Muscle layer of colon (tissue), 2 donors: ENCODE results near the gene C8A.

Experiments
- H3K27ac ChIP-seq: one replicate; pipeline ENCODE4 v1.7.0; 2013; ENCODE audit warnings: low read depth, mild to moderate bottlenecking, low read length, moderate library complexity
- H3K27me3 ChIP-seq, 2 donors: one replicate each; pipeline ENCODE4 v1.7.0; 2013; ENCODE audit warnings: low read length in 2 of 2, mild to moderate bottlenecking in 2 of 2; ENCODE audit not compliant: insufficient read depth in 2 of 2, control insufficient read depth in 1 of 2
- H3K36me3 ChIP-seq: one replicate; pipeline ENCODE4 v1.7.0; 2013; ENCODE audit warnings: mild to moderate bottlenecking, low read length; ENCODE audit not compliant: insufficient read depth
- H3K4me1 ChIP-seq: one replicate; pipeline ENCODE4 v1.7.0; 2013; ENCODE audit warnings: mild to moderate bottlenecking, low read length; ENCODE audit not compliant: insufficient read depth
- H3K4me3 ChIP-seq, 2 donors: one replicate each; pipeline ENCODE4 v1.7.0; 2013; ENCODE audit warnings: low read length in 2 of 2, low read depth in 1 of 2, mild to moderate bottlenecking in 1 of 2, moderate library complexity in 1 of 2
- H3K9ac ChIP-seq: one replicate; pipeline ENCODE4 v1.7.0; 2013; ENCODE audit warnings: low read length
- H3K9me3 ChIP-seq: one replicate; pipeline ENCODE4 v1.7.0; 2013; ENCODE audit warnings: mild to moderate bottlenecking, low read length
- donor health status: abdominal sarcoma.
- donor health status: Adenocarcinoma of cecum.

C8A gene

GRCh38 chr1:56864430-56864829 is 9.8 kb downstream of the C8A start:
- no peaks in the 10 kb centered on the region for H3K27me3 ChIP-seq
- H3K27ac ChIP-seq, result no peak overlapping the region
- no peak overlapping the region for H3K4me3 ChIP-seq
- H3K4me1 ChIP-seq, result no peaks in the 10 kb centered on the region
- H3K9me3 ChIP-seq, result no peaks in the 10 kb centered on the region
- H3K9ac ChIP-seq, result no peak overlapping the region
- no peaks in the 10 kb centered on the region for H3K36me3 ChIP-seq

GRCh38 chr1:56866656-56867055 is 12.1 kb downstream of the C8A start:
- no peak overlapping the region for H3K9ac ChIP-seq
- no peaks in the 10 kb centered on the region for H3K36me3 ChIP-seq
- no peak overlapping the region for H3K4me3 ChIP-seq
- no peaks in the 10 kb centered on the region for H3K4me1 ChIP-seq
- no peak overlapping the region for H3K27ac ChIP-seq
- no peaks in the 10 kb centered on the region for H3K27me3 ChIP-seq
- H3K9me3 ChIP-seq, result no peaks in the 10 kb centered on the region

GRCh38 chr1:56867491-56867890 is 12.9 kb downstream of the C8A start:
- no peaks in the 10 kb centered on the region for H3K36me3 ChIP-seq
- H3K9me3 ChIP-seq, result no peaks in the 10 kb centered on the region
- H3K9ac ChIP-seq, result no peak overlapping the region
- no peak overlapping the region for H3K4me3 ChIP-seq
- no peaks in the 10 kb centered on the region for H3K4me1 ChIP-seq
- H3K27ac ChIP-seq, result no peak overlapping the region
- H3K27me3 ChIP-seq, result no peaks in the 10 kb centered on the region

DNA sequence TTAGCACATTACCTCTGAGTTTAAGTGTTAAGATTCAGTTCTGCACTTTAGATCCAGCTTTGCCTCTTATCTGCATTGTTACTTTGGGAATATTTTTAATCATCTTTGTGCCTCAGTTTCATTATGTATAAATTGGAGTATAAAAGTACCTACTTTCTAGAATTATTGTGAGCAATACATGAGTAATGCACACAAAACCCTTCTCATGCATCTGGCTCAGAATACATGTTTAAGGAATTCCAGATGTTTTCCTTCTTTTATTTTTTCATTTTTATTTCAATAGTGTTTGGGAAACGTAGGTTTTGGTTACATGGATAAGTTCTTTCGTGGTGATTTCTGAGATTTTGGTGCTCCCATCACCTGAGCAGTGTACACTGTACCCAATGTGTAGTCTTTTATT is 14.2 kb downstream of the C8A start:
- Histone ChIP-seq H3K4me1 (no peaks in the 10 kb centered on the region), H3K27me3 (no peaks in the 10 kb centered on the region), H3K9me3 (no peaks in the 10 kb centered on the region), H3K27ac (no peak overlapping the region), H3K9ac (no peak overlapping the region), H3K4me3 (no peak overlapping the region), H3K36me3 (no peaks in the 10 kb centered on the region)

- Histone ChIP-seq H3K9me3 (no peaks in the 10 kb centered on the region), H3K36me3 (no peaks in the 10 kb centered on the region), H3K4me3 (no peak overlapping the region), H3K9ac (no peak overlapping the region), H3K27me3 (no peaks in the 10 kb centered on the region), H3K4me1 (no peaks in the 10 kb centered on the region), H3K27ac (no peak overlapping the region)
These were observed 18.0 kb downstream of the C8A start for GRCh38 chr1:56872597-56872996.

GRCh38 chr1:56873213-56873612 is 18.6 kb downstream of the C8A start:
- H3K4me3 ChIP-seq, result no peak overlapping the region
- H3K27me3 ChIP-seq, result no peaks in the 10 kb centered on the region
- H3K36me3 ChIP-seq, result no peaks in the 10 kb centered on the region
- H3K27ac ChIP-seq, result no peak overlapping the region
- no peaks in the 10 kb centered on the region for H3K4me1 ChIP-seq
- no peaks in the 10 kb centered on the region for H3K9me3 ChIP-seq
- H3K9ac ChIP-seq, result no peak overlapping the region

DNA sequence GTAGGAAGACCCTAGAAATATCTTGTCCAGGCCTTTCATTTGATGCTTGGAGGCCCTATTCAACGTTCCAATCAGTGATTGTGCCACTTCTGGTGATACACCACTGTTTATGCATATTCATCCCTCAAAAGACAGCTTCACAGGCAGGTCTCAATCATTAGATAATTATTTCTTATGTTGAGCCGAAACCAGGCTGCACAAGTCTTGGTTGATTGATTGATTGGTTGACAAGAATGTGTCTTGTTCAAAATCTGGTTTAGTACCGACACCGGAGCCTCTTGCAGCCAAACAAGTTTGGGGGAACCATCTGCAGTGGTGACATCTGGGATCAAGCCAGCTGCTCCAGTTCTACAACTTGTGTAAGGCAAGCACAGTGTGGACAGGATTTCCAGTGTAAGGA is 20.1 kb downstream of the C8A start:
- Histone ChIP-seq H3K9me3 (no peaks in the 10 kb centered on the region), H3K36me3 (no peaks in the 10 kb centered on the region), H3K4me1 (no peaks in the 10 kb centered on the region), H3K9ac (no peak overlapping the region), H3K27me3 (no peaks in the 10 kb centered on the region), H3K4me3 (no peak overlapping the region), H3K27ac (no peak overlapping the region)

- H3K4me1 ChIP-seq, result no peaks in the 10 kb centered on the region
- H3K4me3 ChIP-seq, result no peak overlapping the region
- no peaks in the 10 kb centered on the region for H3K9me3 ChIP-seq
- H3K27ac ChIP-seq, result no peak overlapping the region
- no peaks in the 10 kb centered on the region for H3K36me3 ChIP-seq
- no peaks in the 10 kb centered on the region for H3K27me3 ChIP-seq
- no peak overlapping the region for H3K9ac ChIP-seq
These were observed 23.4 kb downstream of the C8A start for GRCh38 chr1:56877973-56878372.

GRCh38 chr1:56880774-56881173 is 26.2 kb downstream of the C8A start:
- no peak overlapping the region for H3K9ac ChIP-seq
- no peak overlapping the region for H3K27ac ChIP-seq
- no peak overlapping the region for H3K4me3 ChIP-seq
- H3K9me3 ChIP-seq, result no peaks in the 10 kb centered on the region
- H3K36me3 ChIP-seq, result no peaks in the 10 kb centered on the region
- no peaks in the 10 kb centered on the region for H3K27me3 ChIP-seq
- no peaks in the 10 kb centered on the region for H3K4me1 ChIP-seq

DNA sequence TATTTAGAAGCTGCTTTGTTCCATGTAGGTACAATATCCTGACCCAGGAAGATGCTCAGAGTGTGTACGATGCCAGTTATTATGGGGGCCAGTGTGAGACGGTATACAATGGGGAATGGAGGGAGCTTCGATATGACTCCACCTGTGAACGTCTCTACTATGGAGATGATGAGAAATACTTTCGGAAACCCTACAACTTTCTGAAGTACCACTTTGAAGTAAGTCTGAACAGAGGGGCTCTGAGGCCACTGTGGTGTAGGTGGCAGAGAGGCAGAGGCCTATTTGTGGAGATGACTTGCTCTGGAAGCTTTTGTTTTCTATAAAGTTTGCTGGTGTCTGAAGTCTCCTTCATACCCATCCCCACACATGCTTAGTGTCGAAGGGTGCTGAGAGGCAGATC is 26.8 kb downstream of the C8A start:
- H3K4me3 ChIP-seq, result no peak overlapping the region
- no peak overlapping the region for H3K9ac ChIP-seq
- no peaks in the 10 kb centered on the region for H3K9me3 ChIP-seq
- no peaks in the 10 kb centered on the region for H3K4me1 ChIP-seq
- no peaks in the 10 kb centered on the region for H3K36me3 ChIP-seq
- H3K27ac ChIP-seq, result no peak overlapping the region
- H3K27me3 ChIP-seq, result no peaks in the 10 kb centered on the region

DNA sequence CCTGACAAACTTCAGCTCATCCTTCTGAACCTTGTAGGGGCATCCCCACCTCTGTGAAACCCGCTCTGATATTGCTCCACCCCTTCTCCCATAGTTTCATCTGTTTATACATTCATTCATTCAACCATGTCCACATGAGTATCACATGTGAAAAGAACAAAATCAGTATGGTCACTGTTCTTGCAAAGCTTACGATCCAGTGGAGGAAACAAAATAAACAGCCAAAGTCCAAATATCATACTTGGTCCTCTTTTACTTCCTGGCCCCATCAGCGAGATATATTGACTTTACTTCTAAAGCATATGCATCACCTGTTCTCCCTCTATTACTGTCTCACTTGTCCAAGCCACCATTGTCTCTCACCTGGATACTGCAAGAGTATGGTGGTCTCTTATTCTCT is 35.6 kb downstream of the C8A start:
- Histone ChIP-seq H3K9me3 (no peaks in the 10 kb centered on the region), H3K27me3 (no peaks in the 10 kb centered on the region), H3K4me1 (no peaks in the 10 kb centered on the region), H3K4me3 (no peak overlapping the region), H3K9ac (no peak overlapping the region), H3K27ac (no peak overlapping the region), H3K36me3 (no peaks in the 10 kb centered on the region)

DNA sequence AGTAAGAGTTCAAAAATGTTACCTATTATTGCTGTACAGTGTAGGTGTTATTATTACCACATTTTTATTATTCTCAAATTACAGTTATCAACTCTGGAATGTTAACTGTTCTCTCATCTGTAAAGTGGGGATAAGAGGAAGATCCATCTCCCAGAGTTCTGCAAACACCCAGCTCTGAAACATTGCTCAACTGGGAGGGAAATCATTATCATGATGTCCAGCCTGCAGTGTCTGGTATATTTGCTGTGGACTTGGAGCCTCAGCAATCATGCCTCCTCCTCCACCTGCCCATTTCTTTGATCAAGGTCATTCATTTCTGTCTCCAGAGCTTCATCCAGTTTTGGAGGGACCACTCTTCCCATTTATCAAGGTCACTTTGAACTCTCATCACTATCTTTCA is 39.4 kb downstream of the C8A start:
- H3K4me1 ChIP-seq, result no peaks in the 10 kb centered on the region
- H3K9ac ChIP-seq, result no peak overlapping the region
- H3K27ac ChIP-seq, result no peak overlapping the region
- no peaks in the 10 kb centered on the region for H3K36me3 ChIP-seq
- H3K27me3 ChIP-seq, result no peaks in the 10 kb centered on the region
- no peak overlapping the region for H3K4me3 ChIP-seq
- no peaks in the 10 kb centered on the region for H3K9me3 ChIP-seq
